ENCODE data around the gene PTPRR. TPM values are rescaled to one million over a fixed set of nuclear protein-coding genes. Genes with fewer than 3 reads are reported as not detected.

PTPRR gene
- total and polyA plus RNA-seq, 10 of the 15 experiments (the other 5 are each of a cell fraction or from before 2014, with no cell fraction given): 0.14 to 3.1 (median 0.42) TPM

DNA sequence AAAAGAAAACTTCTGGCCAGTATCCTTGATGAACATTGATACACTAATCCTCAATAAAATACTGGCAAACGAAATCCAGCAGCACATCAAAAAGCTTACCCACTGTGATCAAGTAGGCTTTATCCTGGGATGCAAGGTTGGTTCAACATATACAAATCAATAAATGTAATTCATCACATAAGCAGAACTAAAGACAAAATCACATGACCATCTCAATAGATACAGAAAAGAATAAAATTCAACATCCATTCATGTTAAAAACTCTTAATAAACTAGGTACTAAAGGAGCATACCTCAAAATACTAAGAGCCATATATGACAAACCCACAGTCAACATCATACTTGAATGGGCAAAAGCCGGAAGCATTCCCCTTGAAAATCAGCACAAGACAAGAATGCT lies 211.5 kb downstream of the PTPRR start (continued):
- TF ChIP-seq, protein P1, sequence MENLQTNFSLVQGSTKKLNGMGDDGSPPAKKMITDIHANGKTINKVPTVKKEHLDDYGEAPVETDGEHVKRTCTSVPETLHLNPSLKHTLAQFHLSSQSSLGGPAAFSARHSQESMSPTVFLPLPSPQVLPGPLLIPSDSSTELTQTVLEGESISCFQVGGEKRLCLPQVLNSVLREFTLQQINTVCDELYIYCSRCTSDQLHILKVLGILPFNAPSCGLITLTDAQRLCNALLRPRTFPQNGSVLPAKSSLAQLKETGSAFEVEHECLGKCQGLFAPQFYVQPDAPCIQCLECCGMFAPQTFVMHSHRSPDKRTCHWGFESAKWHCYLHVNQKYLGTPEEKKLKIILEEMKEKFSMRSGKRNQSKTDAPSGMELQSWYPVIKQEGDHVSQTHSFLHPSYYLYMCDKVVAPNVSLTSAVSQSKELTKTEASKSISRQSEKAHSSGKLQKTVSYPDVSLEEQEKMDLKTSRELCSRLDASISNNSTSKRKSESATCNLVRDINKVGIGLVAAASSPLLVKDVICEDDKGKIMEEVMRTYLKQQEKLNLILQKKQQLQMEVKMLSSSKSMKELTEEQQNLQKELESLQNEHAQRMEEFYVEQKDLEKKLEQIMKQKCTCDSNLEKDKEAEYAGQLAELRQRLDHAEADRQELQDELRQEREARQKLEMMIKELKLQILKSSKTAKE (IDR thresholded peaks at IDR 0.05; ENCODE audit: low read depth, poor library complexity, severe bottlenecking): no peak
- TF ChIP-seq EED (IDR thresholded peaks at IDR 0.05; ENCODE audit: low read depth) (no peak), TCF12 (IDR thresholded peaks at IDR 0.05; ENCODE audit: low read depth, low read length) (no peak)

DNA sequence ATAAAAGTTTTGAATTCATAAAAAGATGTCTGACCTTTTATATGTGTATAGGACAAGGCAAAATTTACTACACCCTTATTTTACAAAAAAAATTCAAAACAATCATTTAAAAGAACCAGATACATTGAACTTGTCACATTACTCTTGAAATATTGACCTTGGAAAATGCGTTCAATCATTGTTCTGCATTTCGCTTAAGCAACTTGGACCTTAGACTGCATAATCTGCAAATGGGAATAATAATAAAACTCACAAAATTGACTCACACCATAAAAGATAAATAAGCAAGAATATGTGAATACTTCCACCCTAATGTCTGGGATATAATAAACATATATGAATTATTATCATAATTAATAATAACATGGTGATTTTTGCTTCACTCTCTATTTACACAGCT lies 213.9 kb downstream of the PTPRR start:
- in situ Hi-C loops (cut with MboI): no loop called here
- CTCF ChIA-PET: no interaction called here

More for the DNA sequence above, 213.9 kb downstream of the PTPRR start:
- TF ChIP-seq MYC (IDR thresholded peaks at IDR 0.05; ENCODE audit: insufficient read depth, insufficient read length, insufficient replicate concordance, low read length, severe bottlenecking): no peak
- TF ChIP-seq ZBTB40 (IDR thresholded peaks at IDR 0.05; ENCODE audit: borderline replicate concordance): no peak
- TF ChIP-seq PBX3 (IDR thresholded peaks at IDR 0.05; ENCODE audit: insufficient replicate concordance, low read depth, low read length): no peak
- no peak for ATAC-seq
- no peak for FAIRE-seq
- ChIA-PET SMC1A (ENCODE audit: uncharacterized antibody, unreplicated experiment) (no interaction called here), POLR2A (no interaction called here), RAD21 (ENCODE audit: unreplicated experiment) (no interaction called here)
- H3K36me3 ChIP-seq (ENCODE audit: control insufficient read depth in 2 of 2, insufficient read depth in 2 of 2, low read length in 1 of 2): no peaks in the 10 kb centered on the region
- DNase-seq (ENCODE audit: low read depth, low spot score): no peak
- no peak overlapping the region for H3K9ac ChIP-seq (ENCODE audit: control insufficient read depth, insufficient read depth, low read length)
- intact Hi-C loops (cut with micrococcal nuclease; ENCODE audit: unreplicated experiment): no loop called here
- no peak overlapping the region for H3K4me2 ChIP-seq (ENCODE audit: control insufficient read depth, insufficient read depth)
- 55% methylated on average over 2 of the region's 2 CpGs for WGBS (ENCODE audit: insufficient coverage, insufficient replicate concordance, low lambda C conversion rate, missing lambda C conversion rate)
- BruUV-seq (replicated peaks): no TSS peak
- no peaks in the 10 kb centered on the region for H4K20me1 ChIP-seq (ENCODE audit: control insufficient read depth, insufficient read depth)
- no peaks in the 10 kb centered on the region for H3K4me1 ChIP-seq (ENCODE audit: control insufficient read depth, insufficient read depth, low read length)
- H2AFZ ChIP-seq (ENCODE audit: control insufficient read depth, low read depth, low read length): no peak overlapping the region
- no peak overlapping the region for H3K27ac ChIP-seq (ENCODE audit: control insufficient read depth, insufficient read depth)
- no peaks in the 10 kb centered on the region for H3K9me3 ChIP-seq (replicated peaks; ENCODE audit: control insufficient read depth, insufficient read depth, low read length)
- H3K79me2 ChIP-seq (ENCODE audit: control insufficient read depth, insufficient read depth, low read length): no peaks in the 10 kb centered on the region
- H3K27me3 ChIP-seq (replicated peaks in 1 of 2; ENCODE audit: control insufficient read depth in 2 of 2, insufficient read depth in 2 of 2, low read length in 1 of 2): no peaks in the 10 kb centered on the region
- H3K4me3 ChIP-seq: no peak overlapping the region
